Upper lobe of left lung (tissue), 6 donors: ENCODE results near the gene OR1M1. TPM values are rescaled to one million over a fixed set of nuclear protein-coding genes. Genes with fewer than 3 reads are reported as not detected.
"Not testable (repeated sequence)": the region's sequence is repeated elsewhere in the genome, so short reads cannot be mapped to it uniquely, and the experiment has no call there.

Experiments
- ATAC-seq, 2 donors: fragments of 200-7000 bp; cut with Tn5 transposase; one replicate each; pipeline ENCODE4 v1.9.1; 2022; ENCODE audit warnings: mild to moderate bottlenecking in 2 of 2, moderate library complexity in 2 of 2; ENCODE audit not compliant: low FRiP score in 2 of 2
- DNase-seq, 2 donors: peaks; one replicate each; pipeline ENCODE4 v3.0.0-alpha.2; 2019 to 2020
- H3K27ac ChIP-seq, 4 donors: fragments of 200-600 bp; sonication (generic); one replicate each; pipeline ENCODE4 v1.5.1; 2016 to 2019
- H3K27me3 ChIP-seq, 4 donors: fragments of 200-600 bp; sonication (generic); one replicate each; pipeline ENCODE4 v1.5.1; 2017 to 2019
- H3K36me3 ChIP-seq, 4 donors: fragments of 200-600 bp; sonication (generic); one replicate each; pipeline ENCODE4 v1.5.1; 2016 to 2019
- H3K4me1 ChIP-seq, 4 donors: fragments of 200-600 bp; sonication (generic); one replicate each; pipeline ENCODE4 v1.5.1; 2018 to 2019
- H3K4me3 ChIP-seq, 4 donors: fragments of 200-600 bp; sonication (generic); one replicate each; pipeline ENCODE4 v1.5.1; 2017 to 2019; ENCODE audit warnings: mild to moderate bottlenecking in 2 of 4, moderate library complexity in 1 of 4
- H3K9me3 ChIP-seq, 4 donors: fragments of 200-600 bp; sonication (generic); one replicate each; pipeline ENCODE4 v1.5.1; 2018 to 2019
- EP300 ChIP-seq, 4 donors: sonication (generic); formaldehyde crosslinking; IDR thresholded peaks; one replicate each; pipeline ENCODE4 v1.5.1; 2017; ENCODE audit warnings: antibody characterized with exemption in 4 of 4, control low read depth in 2 of 4
- POLR2A ChIP-seq, 4 donors: fragments of 450-650 bp; IDR thresholded peaks; one replicate each; pipeline ENCODE4 v1.5.1; 2016 to 2017; ENCODE audit warnings: antibody characterized with exemption in 4 of 4, mild to moderate bottlenecking in 2 of 4
- POLR2AphosphoS5 ChIP-seq, 2 donors: sonication (generic); formaldehyde crosslinking; IDR thresholded peaks; one replicate each; pipeline ENCODE4 v1.5.1; 2017; ENCODE audit warnings: antibody characterized with exemption in 2 of 2
- WGBS, 2 donors: methylation state at CpG; one replicate each; pipeline ENCODE4 v1.1.5; 2017 to 2018; 5-methylcytosine and 5-hydroxymethylcytosine counted together
- total RNA-seq, 6 donors: library from RNA; depleted of rRNA in 4 of 6; stranded (reverse); fragments of >200 nt in 4 of 6; gene quantifications; one replicate each; pipeline versions ENCODE4 v1.1.0 to v1.2.1, GENCODE V29; 2016 to 2021
- TF ChIP-seq, protein P1 (sequence below), 6 experiments: fragments of 450-650 bp in 4 of 6; fragments of 200-600 bp in 2 of 6; sonication (generic) in 2 of 6; IDR thresholded peaks; one replicate each; pipeline ENCODE4 v1.5.1; 2016 to 2019; ENCODE audit warnings: antibody characterized with exemption in 6 of 6
- donor health status: DM: no; HTN: no; CAD: no; lungs with moderate emphysema.
- donor health status: DM: no; HTN: yes; CAD: no; lungs with severe emphysema.

OR1M1 gene
- total RNA-seq, 6 donors from 2014 or later = not detected

GRCh38 chr19:9054765-9055164, 32.1 kb upstream of the OR1M1 start:
- Histone ChIP-seq H3K36me3 (no peaks in the 10 kb centered on the region), H3K4me3 (no peak overlapping the region), H3K27ac (no peak overlapping the region), H3K9me3 (no peaks in the 10 kb centered on the region), H3K4me1 (no peaks in the 10 kb centered on the region), H3K27me3 (no peaks in the 10 kb centered on the region)
- 31 to 34% methylated on average over 8 of the region's 8 CpGs for WGBS, 2 donors
- ATAC-seq = no peak
- DNase-seq = no peak
- TF ChIP-seq POLR2A (IDR thresholded peaks at IDR 0.05) = no peak
- TF ChIP-seq EP300 (IDR thresholded peaks at IDR 0.05) = no peak
- TF ChIP-seq POLR2AphosphoS5 (IDR thresholded peaks at IDR 0.05) = no peak
- TF ChIP-seq, protein P1, sequence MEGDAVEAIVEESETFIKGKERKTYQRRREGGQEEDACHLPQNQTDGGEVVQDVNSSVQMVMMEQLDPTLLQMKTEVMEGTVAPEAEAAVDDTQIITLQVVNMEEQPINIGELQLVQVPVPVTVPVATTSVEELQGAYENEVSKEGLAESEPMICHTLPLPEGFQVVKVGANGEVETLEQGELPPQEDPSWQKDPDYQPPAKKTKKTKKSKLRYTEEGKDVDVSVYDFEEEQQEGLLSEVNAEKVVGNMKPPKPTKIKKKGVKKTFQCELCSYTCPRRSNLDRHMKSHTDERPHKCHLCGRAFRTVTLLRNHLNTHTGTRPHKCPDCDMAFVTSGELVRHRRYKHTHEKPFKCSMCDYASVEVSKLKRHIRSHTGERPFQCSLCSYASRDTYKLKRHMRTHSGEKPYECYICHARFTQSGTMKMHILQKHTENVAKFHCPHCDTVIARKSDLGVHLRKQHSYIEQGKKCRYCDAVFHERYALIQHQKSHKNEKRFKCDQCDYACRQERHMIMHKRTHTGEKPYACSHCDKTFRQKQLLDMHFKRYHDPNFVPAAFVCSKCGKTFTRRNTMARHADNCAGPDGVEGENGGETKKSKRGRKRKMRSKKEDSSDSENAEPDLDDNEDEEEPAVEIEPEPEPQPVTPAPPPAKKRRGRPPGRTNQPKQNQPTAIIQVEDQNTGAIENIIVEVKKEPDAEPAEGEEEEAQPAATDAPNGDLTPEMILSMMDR (IDR thresholded peaks at IDR 0.05) = no peak

DNA sequence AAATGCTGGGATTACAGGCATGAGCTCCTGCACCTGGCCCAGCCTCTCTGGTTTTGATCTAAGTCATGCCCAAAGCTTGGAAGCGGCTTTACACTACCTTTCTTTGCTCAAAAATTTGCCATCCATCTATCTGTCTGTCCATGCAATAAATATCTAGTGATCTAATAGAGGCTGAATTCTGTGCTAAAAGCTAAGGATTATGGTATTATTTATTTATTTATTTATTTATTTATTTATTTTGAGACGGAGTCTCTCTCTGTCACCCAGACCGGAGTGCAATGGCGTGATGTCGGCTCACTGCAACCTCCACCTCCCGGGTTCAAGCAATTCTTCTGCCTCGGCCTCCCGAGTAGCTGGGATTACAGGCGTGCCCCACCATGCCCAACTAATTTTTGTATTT, 30.7 kb upstream of the OR1M1 start:
- H3K4me1 ChIP-seq, H3K4me3 ChIP-seq, H3K9me3 ChIP-seq, DNase-seq, H3K36me3 ChIP-seq, H3K27me3 ChIP-seq, H3K27ac ChIP-seq, ATAC-seq: not testable (repeated sequence)
- 91 to 95% methylated on average over 9 of the region's 9 CpGs for WGBS, 2 donors

GRCh38 chr19:9057505-9058258, 29.2 kb upstream of the OR1M1 start:
- ATAC-seq (no peak), DNase-seq (no peak)
- Histone ChIP-seq H3K4me3 (no peak overlapping the region), H3K27ac (no peak overlapping the region), H3K36me3 (no peaks in the 10 kb centered on the region), H3K9me3 (no peaks in the 10 kb centered on the region), H3K27me3 (no peaks in the 10 kb centered on the region), H3K4me1 (no peaks in the 10 kb centered on the region)
- WGBS, 2 donors = 79 to 85% methylated on average over 4 of the region's 4 CpGs
- TF ChIP-seq POLR2AphosphoS5 (IDR thresholded peaks at IDR 0.05) = no peak

GRCh38 chr19:9058905-9059667, 27.8 kb upstream of the OR1M1 start:
- Histone ChIP-seq H3K27me3 (no peaks in the 10 kb centered on the region), H3K27ac (no peak overlapping the region), H3K4me1 (no peaks in the 10 kb centered on the region), H3K36me3 (no peaks in the 10 kb centered on the region), H3K4me3 (no peak overlapping the region), H3K9me3 (no peaks in the 10 kb centered on the region)
- WGBS, 2 donors = 46 to 47% methylated on average over 10 to 12 of the region's 12 CpGs
- DNase-seq (no peak), ATAC-seq (no peak)
- no peak for TF ChIP-seq EP300 (IDR thresholded peaks at IDR 0.05)
- no peak for TF ChIP-seq POLR2A (IDR thresholded peaks at IDR 0.05)
- TF ChIP-seq POLR2AphosphoS5 (IDR thresholded peaks at IDR 0.05) = no peak
- TF ChIP-seq, protein P1 (IDR thresholded peaks at IDR 0.05) = no peak

DNA sequence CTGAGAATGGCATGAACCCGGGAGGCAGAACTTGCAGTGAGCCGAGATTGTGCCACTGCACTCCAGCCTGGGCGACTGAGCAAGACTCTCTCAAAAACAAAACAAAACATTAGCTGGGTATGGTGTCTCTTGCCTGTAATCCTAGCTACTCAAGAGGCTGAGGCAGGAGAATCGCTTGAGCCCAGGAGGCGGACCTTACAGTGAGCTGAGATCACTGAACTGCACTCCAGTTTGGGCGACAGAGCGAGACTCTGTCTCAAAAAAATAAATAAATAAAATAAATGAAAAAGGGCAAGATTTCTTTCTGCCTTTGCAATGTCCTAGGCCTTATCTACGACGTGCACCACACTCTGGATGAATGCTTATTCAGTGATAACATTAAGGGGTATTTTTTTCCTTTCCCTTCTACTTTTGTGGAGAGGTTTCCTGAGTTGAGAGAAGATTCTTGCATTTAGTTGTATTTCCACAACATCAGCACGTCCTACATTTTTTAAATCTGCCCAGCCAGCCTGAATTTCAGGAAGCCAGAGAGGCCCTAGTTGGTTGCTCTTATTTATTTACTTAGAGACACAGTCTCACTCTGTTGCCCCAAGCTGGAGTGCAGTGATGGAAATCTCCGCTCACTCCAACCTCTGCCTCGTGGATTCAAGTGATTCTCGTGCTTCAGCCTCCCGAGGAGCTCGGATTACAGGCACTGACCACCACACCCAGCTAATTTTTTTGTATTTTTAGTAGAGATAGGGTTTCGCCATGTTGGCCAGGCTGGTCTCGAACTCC, 26.1 kb upstream of the OR1M1 start:
- ATAC-seq = no peak
- Histone ChIP-seq H3K27ac (no peak overlapping the region), H3K9me3 (no peaks in the 10 kb centered on the region), H3K4me3 (no peak overlapping the region), H3K36me3 (no peaks in the 10 kb centered on the region), H3K27me3 (no peaks in the 10 kb centered on the region), H3K4me1 (no peaks in the 10 kb centered on the region)
- no peak for TF ChIP-seq EP300 (IDR thresholded peaks at IDR 0.05)
- no peak for TF ChIP-seq POLR2AphosphoS5 (IDR thresholded peaks at IDR 0.05)
- no peak for TF ChIP-seq POLR2A (IDR thresholded peaks at IDR 0.05)
- TF ChIP-seq, protein P1 (IDR thresholded peaks at IDR 0.05) = no peak
- DNase-seq = no peak
- WGBS, 2 donors = 56% methylated on average over 17 of the region's 17 CpGs
